HG03378 (cell line): Measurements from ENCODE around the gene RSBN1L.
A peak's percentile ranks its signal among the peaks of the same experiment; 100 is the strongest.
"Not testable (repeated sequence)": the region's sequence is repeated elsewhere in the genome, so short reads cannot be mapped to it uniquely, and the experiment has no call there.

Experiments used
- ATAC-seq: cut with Tn5 transposase; IDR thresholded peaks from one replicate; pipeline ENCODE4 v1.9.1; 2021; ENCODE audit warnings: mild to moderate bottlenecking, moderate library complexity; ENCODE audit not compliant: unreplicated experiment

Gene RSBN1L

GRCh38 chr7:77765906-77766800 is 69.9 kb downstream of the RSBN1L start:
- ATAC-seq: no peak

GRCh38 chr7:77766801-77767605 is 70.7 kb downstream of the RSBN1L start:
- no peak for ATAC-seq

GRCh38 chr7:77770316-77770715 is 74.1 kb downstream of the RSBN1L start:
- no peak for ATAC-seq

GRCh38 chr7:77771901-77772300 is 75.6 kb downstream of the RSBN1L start:
- ATAC-seq: no peak

- no peak for ATAC-seq
These were observed 82.3 kb downstream of the RSBN1L start for GRCh38 chr7:77778535-77778934.

- ATAC-seq: no peak
These were observed 86.1 kb downstream of the RSBN1L start for GRCh38 chr7:77782383-77782782.

- ATAC-seq: no peak
These were observed 86.9 kb downstream of the RSBN1L start for GRCh38 chr7:77783111-77783510.

- ATAC-seq: no peak
These were observed 87.3 kb downstream of the RSBN1L start for GRCh38 chr7:77783545-77783944.

- ATAC-seq: not testable (repeated sequence)
These were observed 88.2 kb downstream of the RSBN1L start for GRCh38 chr7:77784426-77784825.

- ATAC-seq: no peak
These were observed 89.8 kb downstream of the RSBN1L start for GRCh38 chr7:77786018-77786417.

- no peak for ATAC-seq
These were observed 90.5 kb downstream of the RSBN1L start for GRCh38 chr7:77786741-77787140.

GRCh38 chr7:77788327-77788902 is 92.2 kb downstream of the RSBN1L start:
- ATAC-seq: no peak

GRCh38 chr7:77791336-77791735 is 95.1 kb downstream of the RSBN1L start:
- no peak for ATAC-seq

GRCh38 chr7:77791956-77792355 is 95.7 kb downstream of the RSBN1L start:
- no peak for ATAC-seq

- ATAC-seq: no peak
These were observed 97.7 kb downstream of the RSBN1L start for GRCh38 chr7:77794000-77794399.

- no peak for ATAC-seq
These were observed 99.8 kb downstream of the RSBN1L start for GRCh38 chr7:77796109-77796508.

GRCh38 chr7:77796960-77797359 is 100.7 kb downstream of the RSBN1L start:
- ATAC-seq: no peak

- peak; percentile 16 for ATAC-seq
These were observed 101.6 kb downstream of the RSBN1L start for GRCh38 chr7:77797734-77798393.

- peak; percentile 90 for ATAC-seq
These were observed 102.3 kb downstream of the RSBN1L start, which contains the start of the genes PHTF2 and TMEM60 for GRCh38 chr7:77798394-77799077. TSS of gene PHTF2 (plus strand) at chr7:77798773. TSS of gene TMEM60 (minus strand) at chr7:77798434. CDS start at chr7:77794373, 4,061 bp downstream.
